Measurements from ENCODE around the gene AAK1. TPM values are rescaled to one million over a fixed set of nuclear protein-coding genes. Genes with fewer than 3 reads are reported as not detected.

AAK1 gene
- total and polyA plus RNA-seq, 2 experiments from 2014 or later, result 39.0 to 52.4 TPM

DNA sequence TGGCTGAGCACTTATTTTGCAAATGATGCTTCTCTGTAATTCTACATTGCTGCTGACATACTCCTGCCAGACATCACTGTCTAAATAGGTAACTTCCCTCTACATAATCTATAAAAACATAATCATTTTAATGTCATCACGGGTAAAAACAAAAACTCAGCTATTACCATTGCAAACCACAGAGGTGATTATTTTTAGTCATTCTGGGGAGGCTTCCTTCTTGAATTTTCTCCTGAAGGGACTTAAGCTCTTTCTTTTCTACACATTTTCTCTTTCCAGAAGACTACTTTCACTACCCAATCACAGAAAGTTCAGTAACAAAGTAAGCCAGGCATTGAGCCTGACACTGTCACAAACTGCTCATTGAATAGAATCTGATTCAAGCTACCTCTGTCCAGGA lies 165.9 kb downstream of the AAK1 start (continued):
- TF ChIP-seq, protein P1, sequence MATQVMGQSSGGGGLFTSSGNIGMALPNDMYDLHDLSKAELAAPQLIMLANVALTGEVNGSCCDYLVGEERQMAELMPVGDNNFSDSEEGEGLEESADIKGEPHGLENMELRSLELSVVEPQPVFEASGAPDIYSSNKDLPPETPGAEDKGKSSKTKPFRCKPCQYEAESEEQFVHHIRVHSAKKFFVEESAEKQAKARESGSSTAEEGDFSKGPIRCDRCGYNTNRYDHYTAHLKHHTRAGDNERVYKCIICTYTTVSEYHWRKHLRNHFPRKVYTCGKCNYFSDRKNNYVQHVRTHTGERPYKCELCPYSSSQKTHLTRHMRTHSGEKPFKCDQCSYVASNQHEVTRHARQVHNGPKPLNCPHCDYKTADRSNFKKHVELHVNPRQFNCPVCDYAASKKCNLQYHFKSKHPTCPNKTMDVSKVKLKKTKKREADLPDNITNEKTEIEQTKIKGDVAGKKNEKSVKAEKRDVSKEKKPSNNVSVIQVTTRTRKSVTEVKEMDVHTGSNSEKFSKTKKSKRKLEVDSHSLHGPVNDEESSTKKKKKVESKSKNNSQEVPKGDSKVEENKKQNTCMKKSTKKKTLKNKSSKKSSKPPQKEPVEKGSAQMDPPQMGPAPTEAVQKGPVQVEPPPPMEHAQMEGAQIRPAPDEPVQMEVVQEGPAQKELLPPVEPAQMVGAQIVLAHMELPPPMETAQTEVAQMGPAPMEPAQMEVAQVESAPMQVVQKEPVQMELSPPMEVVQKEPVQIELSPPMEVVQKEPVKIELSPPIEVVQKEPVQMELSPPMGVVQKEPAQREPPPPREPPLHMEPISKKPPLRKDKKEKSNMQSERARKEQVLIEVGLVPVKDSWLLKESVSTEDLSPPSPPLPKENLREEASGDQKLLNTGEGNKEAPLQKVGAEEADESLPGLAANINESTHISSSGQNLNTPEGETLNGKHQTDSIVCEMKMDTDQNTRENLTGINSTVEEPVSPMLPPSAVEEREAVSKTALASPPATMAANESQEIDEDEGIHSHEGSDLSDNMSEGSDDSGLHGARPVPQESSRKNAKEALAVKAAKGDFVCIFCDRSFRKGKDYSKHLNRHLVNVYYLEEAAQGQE (IDR thresholded peaks at IDR 0.05; ENCODE audit: unreplicated experiment), result no peak

DNA sequence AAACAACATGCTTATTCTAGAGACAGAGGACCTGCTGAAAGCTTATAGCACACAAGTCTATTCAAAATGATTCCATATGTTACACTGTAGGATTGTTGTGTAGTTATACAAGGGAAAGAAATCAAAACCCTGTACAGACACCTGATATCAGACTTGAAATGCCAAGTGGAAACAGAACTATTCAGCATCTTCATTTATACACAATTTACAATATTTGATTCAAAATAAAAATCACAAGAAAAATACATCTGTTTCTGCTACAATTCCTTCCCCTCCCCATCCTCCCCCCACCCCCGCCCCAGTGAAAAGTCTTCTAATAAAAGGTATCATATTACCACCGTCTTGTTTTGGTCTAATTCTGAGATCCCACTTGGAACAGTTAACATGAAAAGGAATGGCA lies 168.9 kb downstream of the AAK1 start:
- Histone ChIP-seq H2AFZ (no peak overlapping the region), H4K20me1 (replicated peaks; ENCODE audit: insufficient read depth) (0 out of 2 replicates have a peak, but pooled peaks cover 4% of the 10 kb centered on the region), H3K4me1 (ENCODE audit: insufficient read depth) (no peaks in the 10 kb centered on the region), H3F3A (replicated peaks; ENCODE audit: low read depth) (no peaks in the 10 kb centered on the region), H3K79me2 (replicated peaks; ENCODE audit: insufficient read depth) (no peaks in the 10 kb centered on the region), H3K36me3 (ENCODE audit: insufficient read depth) (no peaks in the 10 kb centered on the region), H3K27ac (ENCODE audit: low read depth) (no peak overlapping the region), H3K4me2 (no peak overlapping the region), H3K27me3 (ENCODE audit: insufficient read depth) (no peaks in the 10 kb centered on the region), H3K9me2 (ENCODE audit: insufficient read depth) (no peaks in the 10 kb centered on the region), H3K4me3 (no peak overlapping the region)
- Mint-ChIP-seq H3K27ac (no peak overlapping the region), H3K4me1 (peaks cover 28% of the 10 kb centered on the region), H3K27me3 (ENCODE audit: insufficient read depth, low read depth, poor library complexity) (no peaks in the 10 kb centered on the region), H3K4me3 (no peak overlapping the region), H3K9me3 (no peaks in the 10 kb centered on the region), H3K36me3 (ENCODE audit: low read depth) (no peaks in the 10 kb centered on the region)
- ATAC-seq, result no peak
- no peak for DNase-seq (ENCODE audit: low spot score)
- TF ChIP-seq, protein P1 (IDR thresholded peaks at IDR 0.05; ENCODE audit: unreplicated experiment), result no peak
- TF ChIP-seq ZNF331 (CRISPR knock-in tag; IDR thresholded peaks at IDR 0.05; ENCODE audit: low read depth), result no peak
- TF ChIP-seq ZNF114 (CRISPR knock-in tag; IDR thresholded peaks at IDR 0.05), result no peak
- no peak for TF ChIP-seq POLR2AphosphoS5 (IDR thresholded peaks at IDR 0.05; ENCODE audit: low read depth)
- no peak for TF ChIP-seq EZH2 (IDR thresholded peaks at IDR 0.05; ENCODE audit: low read depth, unreplicated experiment)
- TF ChIP-seq, protein P2, sequence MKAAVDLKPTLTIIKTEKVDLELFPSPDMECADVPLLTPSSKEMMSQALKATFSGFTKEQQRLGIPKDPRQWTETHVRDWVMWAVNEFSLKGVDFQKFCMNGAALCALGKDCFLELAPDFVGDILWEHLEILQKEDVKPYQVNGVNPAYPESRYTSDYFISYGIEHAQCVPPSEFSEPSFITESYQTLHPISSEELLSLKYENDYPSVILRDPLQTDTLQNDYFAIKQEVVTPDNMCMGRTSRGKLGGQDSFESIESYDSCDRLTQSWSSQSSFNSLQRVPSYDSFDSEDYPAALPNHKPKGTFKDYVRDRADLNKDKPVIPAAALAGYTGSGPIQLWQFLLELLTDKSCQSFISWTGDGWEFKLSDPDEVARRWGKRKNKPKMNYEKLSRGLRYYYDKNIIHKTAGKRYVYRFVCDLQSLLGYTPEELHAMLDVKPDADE (IDR thresholded peaks at IDR 0.05), result no peak
- TF ChIP-seq, protein P3, sequence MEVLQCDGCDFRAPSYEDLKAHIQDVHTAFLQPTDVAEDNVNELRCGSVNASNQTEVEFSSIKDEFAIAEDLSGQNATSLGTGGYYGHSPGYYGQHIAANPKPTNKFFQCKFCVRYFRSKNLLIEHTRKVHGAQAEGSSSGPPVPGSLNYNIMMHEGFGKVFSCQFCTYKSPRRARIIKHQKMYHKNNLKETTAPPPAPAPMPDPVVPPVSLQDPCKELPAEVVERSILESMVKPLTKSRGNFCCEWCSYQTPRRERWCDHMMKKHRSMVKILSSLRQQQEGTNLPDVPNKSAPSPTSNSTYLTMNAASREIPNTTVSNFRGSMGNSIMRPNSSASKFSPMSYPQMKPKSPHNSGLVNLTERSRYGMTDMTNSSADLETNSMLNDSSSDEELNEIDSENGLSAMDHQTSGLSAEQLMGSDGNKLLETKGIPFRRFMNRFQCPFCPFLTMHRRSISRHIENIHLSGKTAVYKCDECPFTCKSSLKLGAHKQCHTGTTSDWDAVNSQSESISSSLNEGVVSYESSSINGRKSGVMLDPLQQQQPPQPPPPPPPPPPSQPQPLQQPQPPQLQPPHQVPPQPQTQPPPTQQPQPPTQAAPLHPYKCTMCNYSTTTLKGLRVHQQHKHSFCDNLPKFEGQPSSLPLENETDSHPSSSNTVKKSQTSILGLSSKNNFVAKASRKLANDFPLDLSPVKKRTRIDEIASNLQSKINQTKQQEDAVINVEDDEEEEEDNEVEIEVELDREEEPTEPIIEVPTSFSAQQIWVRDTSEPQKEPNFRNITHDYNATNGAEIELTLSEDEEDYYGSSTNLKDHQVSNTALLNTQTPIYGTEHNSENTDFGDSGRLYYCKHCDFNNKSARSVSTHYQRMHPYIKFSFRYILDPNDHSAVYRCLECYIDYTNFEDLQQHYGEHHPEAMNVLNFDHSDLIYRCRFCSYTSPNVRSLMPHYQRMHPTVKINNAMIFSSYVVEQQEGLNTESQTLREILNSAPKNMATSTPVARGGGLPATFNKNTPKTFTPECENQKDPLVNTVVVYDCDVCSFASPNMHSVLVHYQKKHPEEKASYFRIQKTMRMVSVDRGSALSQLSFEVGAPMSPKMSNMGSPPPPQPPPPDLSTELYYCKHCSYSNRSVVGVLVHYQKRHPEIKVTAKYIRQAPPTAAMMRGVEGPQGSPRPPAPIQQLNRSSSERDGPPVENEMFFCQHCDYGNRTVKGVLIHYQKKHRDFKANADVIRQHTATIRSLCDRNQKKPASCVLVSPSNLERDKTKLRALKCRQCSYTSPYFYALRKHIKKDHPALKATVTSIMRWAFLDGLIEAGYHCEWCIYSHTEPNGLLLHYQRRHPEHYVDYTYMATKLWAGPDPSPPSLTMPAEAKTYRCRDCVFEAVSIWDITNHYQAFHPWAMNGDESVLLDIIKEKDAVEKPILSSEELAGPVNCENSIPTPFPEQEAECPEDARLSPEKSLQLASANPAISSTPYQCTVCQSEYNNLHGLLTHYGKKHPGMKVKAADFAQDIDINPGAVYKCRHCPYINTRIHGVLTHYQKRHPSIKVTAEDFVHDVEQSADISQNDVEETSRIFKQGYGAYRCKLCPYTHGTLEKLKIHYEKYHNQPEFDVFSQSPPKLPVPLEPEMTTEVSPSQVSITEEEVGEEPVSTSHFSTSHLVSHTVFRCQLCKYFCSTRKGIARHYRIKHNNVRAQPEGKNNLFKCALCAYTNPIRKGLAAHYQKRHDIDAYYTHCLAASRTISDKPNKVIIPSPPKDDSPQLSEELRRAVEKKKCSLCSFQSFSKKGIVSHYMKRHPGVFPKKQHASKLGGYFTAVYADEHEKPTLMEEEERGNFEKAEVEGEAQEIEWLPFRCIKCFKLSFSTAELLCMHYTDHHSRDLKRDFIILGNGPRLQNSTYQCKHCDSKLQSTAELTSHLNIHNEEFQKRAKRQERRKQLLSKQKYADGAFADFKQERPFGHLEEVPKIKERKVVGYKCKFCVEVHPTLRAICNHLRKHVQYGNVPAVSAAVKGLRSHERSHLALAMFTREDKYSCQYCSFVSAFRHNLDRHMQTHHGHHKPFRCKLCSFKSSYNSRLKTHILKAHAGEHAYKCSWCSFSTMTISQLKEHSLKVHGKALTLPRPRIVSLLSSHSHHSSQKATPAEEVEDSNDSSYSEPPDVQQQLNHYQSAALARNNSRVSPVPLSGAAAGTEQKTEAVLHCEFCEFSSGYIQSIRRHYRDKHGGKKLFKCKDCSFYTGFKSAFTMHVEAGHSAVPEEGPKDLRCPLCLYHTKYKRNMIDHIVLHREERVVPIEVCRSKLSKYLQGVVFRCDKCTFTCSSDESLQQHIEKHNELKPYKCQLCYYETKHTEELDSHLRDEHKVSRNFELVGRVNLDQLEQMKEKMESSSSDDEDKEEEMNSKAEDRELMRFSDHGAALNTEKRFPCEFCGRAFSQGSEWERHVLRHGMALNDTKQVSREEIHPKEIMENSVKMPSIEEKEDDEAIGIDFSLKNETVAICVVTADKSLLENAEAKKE (CRISPR knock-in tag; IDR thresholded peaks at IDR 0.05), result no peak
- no peak for TF ChIP-seq CREB1 (CRISPR knock-in tag; IDR thresholded peaks at IDR 0.05; ENCODE audit: low read depth)
- TF ChIP-seq NANOG (IDR thresholded peaks at IDR 0.05; ENCODE audit: borderline replicate concordance), result no peak
- TF ChIP-seq STAT1 (IDR thresholded peaks at IDR 0.05; ENCODE audit: unreplicated experiment), result no peak
- no peak for TF ChIP-seq JUNB (IDR thresholded peaks at IDR 0.05; ENCODE audit: unreplicated experiment)

Measured in GM23338 (cell line).